C1 segment of cervical spinal cord (tissue), 14 donors: ENCODE data around the gene PEMT.
A peak's percentile ranks its signal among the peaks of the same experiment; 100 is the strongest.

Experiments used
- DNase-seq, 14 donors: peaks; one replicate each; lab custom pipeline; 2025; lab: John Stamatoyannopoulos, UW

The PEMT gene

GRCh38 chr17:17553217-17554195 lies 38.0 kb downstream of the PEMT start:
- DNase-seq, result no peak

- no peak for DNase-seq
Measured at GRCh38 chr17:17552351-17553216, 38.9 kb downstream of the PEMT start.

DNA sequence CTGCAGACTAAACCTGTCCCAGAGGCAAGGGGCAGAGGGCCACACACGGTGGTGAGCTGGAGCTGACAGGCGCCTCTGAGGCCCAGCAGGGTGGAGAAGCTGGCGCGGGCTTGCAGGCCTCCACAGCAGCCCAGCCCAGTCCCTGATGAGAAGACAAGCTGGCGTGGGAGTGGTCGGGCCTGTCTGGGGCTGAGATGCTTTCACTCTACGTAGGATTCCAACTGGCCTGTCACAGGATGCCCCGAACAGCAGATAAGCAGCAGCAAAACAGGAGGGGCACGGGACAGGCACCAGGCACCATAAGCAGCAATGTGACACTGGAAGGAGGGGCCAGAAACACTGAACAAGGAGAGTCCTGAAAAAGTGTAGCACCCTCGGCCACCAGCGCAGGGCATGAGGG lies 40.1 kb downstream of the PEMT start:
- peak in 1 of 14 donors; percentile 15 for DNase-seq

DNA sequence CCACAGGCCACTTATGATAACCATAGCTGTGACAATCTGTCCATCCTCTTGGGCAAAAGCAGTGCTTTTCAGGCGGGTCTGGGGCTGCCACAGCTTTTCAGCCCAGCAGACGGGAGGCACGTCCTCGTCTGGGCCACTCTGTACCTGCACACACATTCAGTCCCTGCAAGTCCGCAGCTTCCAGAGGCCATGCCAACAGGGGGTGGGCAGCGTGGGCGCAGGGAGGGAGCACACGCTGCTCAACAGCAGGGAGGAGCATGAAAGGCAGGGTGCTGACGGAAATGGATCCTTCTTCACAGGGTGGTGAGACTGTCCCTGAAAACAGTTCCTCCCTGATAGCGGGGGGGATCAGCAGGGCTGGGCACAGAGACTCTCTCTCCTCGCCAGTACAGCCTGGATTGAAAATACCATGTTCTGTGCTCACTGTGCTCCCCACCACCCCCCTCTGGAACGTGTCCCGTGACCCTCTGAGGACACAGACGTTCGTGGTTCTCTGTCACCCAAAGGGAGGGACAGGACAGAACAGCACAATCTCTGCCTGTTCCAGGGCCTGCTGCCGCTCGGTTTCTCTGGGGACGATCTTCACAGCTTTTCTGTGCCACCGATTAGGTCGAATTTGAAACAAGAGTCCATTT lies 41.7 kb downstream of the PEMT start:
- DNase-seq, result peak in 4 of 14 donors; percentile 8 to 45 (median 30)

- peak in 1 of 14 donors; percentile 16 for DNase-seq
Measured at GRCh38 chr17:17548044-17548443, 43.5 kb downstream of the PEMT start.

- no peak for DNase-seq
Measured at GRCh38 chr17:17547210-17547764, 44.2 kb downstream of the PEMT start.

GRCh38 chr17:17546399-17547185 lies 44.9 kb downstream of the PEMT start:
- DNase-seq, result no peak

DNA sequence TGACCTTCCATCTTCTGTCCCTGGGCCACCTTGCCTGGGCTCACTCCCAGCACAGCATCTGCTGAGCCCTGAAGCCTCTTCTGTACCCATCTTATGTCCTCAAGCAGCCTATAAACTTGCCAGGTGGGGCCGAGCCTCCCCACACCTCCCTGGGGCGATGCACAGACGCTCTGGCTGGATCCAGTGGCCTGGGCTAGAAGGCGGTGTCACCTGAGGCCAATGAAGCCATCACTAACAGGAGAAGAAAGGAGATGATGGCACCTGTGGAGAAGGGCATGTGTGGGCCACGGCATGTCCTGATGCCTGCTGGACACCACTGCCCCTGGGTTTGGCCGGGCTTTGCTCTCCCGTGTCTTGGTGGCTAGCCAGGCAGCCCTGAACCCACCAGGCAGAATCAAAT lies 45.5 kb downstream of the PEMT start:
- DNase-seq, result peak in 2 of 14 donors; percentile 37 to 90

DNA sequence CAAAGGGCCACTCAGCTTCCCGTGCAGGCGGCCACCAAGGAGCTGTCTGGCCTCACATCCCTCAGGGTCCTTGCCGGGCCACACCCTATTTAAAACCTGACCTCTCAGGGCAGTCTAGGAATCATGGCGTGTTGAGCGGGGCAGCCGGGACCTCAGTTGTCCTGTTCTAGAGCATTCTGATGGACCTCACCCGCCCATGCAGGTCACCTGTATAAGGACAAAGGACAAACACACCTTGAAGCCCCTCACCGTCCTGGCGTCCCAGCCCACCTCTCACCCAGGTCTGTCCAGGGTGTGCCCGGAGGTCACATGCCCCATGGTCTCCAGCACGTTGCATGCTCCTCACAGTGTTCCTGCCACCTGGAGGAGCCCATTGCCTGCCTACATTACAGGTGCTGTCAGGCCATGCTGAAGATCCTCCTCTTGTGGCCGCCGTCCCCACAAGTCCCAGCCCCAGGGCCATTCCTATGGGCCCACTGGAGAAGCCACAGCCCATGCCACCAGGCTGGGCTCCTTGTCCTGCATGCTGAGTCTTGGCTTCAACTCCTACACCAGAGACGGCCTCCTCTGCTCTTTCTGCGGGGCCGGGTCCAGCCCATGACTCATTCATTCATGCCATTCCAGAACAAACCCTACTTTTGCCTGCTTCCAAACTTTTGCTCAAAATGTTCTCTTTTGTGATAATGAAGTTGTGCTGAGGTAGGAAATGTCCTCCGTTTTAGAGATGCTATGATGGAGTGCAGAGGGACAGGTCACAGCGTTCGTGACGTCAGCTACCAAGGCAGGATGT lies 46.3 kb downstream of the PEMT start:
- DNase-seq, result peak in 3 of 14 donors; percentile 28 to 46 (median 31)

DNA sequence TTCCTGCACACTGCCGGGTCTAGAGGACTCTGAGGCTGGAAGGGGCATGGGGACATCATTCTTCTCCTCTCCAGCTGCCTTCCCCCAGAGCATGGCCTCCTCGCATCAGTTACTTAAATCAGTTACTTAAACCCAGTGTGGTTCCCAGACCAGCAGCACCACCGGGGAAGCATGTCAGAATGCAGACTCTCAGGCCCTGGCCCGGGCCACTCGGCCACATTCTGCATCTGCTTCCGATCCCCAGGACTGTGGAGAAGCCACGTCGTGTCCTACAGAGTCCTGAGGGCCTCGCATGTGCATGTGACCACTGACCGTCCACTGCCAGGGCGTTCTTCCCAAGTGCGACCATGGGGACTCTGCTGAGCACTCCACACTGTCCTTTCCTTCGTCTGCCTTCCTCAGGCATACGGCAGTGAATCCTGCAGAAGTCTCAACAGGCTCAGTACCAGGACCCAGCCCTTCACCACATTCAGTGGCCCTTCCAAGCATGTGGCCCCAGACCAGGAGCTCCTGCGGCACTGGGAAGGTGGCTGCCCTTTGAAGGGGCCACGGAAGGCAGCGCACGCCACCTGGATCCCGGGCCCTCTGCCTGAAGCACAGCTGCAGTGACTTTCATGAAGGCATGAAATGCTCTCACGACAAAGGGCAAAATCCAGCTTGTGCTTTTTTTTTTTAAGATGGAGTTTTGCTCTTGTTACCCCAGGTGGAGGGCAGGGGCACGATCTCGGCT lies 48.4 kb downstream of the PEMT start:
- no peak for DNase-seq

DNA sequence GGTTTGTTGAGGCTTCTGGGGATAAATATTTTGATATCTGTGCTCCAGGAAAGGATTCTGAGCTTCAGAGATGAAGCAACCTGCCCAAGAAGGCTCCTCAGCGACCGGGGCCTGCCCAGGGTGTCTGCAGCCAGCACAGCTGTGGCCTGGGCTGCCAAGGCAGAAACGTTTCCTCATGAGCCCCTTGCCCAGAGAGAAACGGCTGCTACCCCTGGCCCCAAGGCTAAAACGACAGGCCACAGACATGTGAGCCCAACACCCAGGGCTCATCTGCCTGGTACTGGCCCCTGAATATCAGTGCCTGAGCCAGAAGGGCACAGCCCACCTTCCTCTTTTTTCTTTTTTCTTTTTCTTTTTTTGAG lies 49.9 kb downstream of the PEMT start:
- DNase-seq, result no peak

- DNase-seq, result no peak
Measured at GRCh38 chr17:17540935-17541639, 50.4 kb downstream of the PEMT start.

- no peak for DNase-seq
Measured at GRCh38 chr17:17540278-17540906, 51.1 kb downstream of the PEMT start.

DNA sequence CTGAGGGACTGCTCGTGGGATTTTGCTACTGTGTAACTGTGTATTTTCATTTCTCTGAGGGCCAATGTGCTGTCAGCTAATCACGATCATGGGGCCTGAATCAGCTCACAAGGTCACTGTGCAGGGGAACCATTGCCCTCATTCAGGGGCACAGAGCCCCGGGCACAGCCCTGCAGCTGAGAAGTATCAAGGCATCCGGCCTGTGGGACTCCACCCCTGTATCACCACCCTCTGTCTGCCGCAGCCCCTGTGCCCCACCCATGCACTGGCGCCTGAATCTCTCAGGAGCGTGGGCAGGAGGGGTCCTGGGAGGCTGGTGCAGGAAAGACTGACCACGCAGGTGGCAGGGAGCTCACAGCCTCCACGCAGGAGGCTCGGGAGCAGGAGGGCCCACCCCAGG lies 51.9 kb downstream of the PEMT start:
- no peak for DNase-seq

GRCh38 chr17:17538417-17539391 lies 52.8 kb downstream of the PEMT start:
- no peak for DNase-seq

DNA sequence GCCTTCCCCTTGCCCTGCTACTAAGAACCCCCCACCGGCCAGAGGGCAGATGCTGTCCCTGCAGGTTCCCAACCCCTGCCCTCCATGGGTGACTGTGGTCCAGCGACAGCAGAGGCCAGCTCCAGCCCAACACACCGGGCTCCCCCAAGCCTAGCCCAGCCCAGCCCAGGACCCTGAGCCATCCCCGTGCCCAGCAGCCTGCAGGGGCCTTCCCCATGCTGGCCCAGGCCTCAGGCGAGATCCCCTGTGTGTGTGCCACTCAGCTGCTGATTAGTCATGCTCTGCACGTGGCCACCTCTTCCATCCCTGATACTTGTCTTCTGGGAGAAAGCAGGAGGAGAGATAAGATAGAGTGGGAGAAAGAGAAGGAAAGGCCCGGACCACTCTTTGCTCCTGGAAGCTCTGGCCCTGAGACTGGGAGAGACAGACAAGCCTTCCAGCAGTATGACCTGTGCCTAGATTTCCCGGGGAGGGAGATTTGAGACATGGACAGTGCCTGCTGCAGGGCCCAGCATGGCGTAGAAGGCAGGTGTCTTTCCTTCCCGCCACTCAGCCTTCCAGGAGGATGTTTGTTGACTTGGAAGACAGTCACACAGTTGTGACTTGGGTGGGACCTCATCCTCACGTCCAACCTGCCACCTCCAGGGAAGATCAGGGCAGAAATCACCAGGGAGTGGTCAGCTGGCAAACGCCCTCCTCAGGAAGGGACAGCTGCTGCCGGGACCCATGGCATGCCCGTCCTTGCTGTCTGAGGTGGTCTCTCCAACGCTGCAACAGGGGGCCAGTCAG lies 54.0 kb downstream of the PEMT start:
- DNase-seq, result no peak
